HK-2 (cell line): ENCODE measurements around the gene IRX3.

Experiments used
- DNase-seq: peaks from one replicate; pipeline ENCODE4 v3.0.0-alpha.2; 2018; ENCODE audit not compliant: unreplicated experiment

Gene IRX3

GRCh38 chr16:54286366-54287130 lies at the start of gene IRX3:
TSS of gene IRX3 (minus strand) at chr16:54286787. CDS start at chr16:54286050, 737 bp downstream.
- peak; percentile 90 for DNase-seq

- no peak for DNase-seq
Observed at GRCh38 chr16:54335230-54335629, 48.6 kb upstream of the IRX3 start.

GRCh38 chr16:54334208-54334607 lies 47.6 kb upstream of the IRX3 start:
- no peak for DNase-seq

GRCh38 chr16:54331241-54332002 lies 44.8 kb upstream of the IRX3 start:
- no peak for DNase-seq

- DNase-seq = no peak
Observed at GRCh38 chr16:54327609-54328008, 41.0 kb upstream of the IRX3 start.

GRCh38 chr16:54326266-54326662 lies 39.7 kb upstream of the IRX3 start:
- DNase-seq = peak; percentile 20

GRCh38 chr16:54325616-54326265 lies 39.2 kb upstream of the IRX3 start:
- DNase-seq = no peak

GRCh38 chr16:54324716-54325115 lies 38.1 kb upstream of the IRX3 start:
- no peak for DNase-seq

- DNase-seq = no peak
Observed at GRCh38 chr16:54320697-54321340, 34.2 kb upstream of the IRX3 start.

GRCh38 chr16:54318941-54319340 lies 32.4 kb upstream of the IRX3 start:
- no peak for DNase-seq

- DNase-seq = no peak
Observed at GRCh38 chr16:54317101-54317611, 30.6 kb upstream of the IRX3 start.

- no peak for DNase-seq
Observed at GRCh38 chr16:54316095-54316889, 29.7 kb upstream of the IRX3 start.

GRCh38 chr16:54313789-54314188 lies 27.2 kb upstream of the IRX3 start:
- DNase-seq = no peak

GRCh38 chr16:54312502-54312991 lies 26.0 kb upstream of the IRX3 start:
- no peak for DNase-seq

- no peak for DNase-seq
Observed at GRCh38 chr16:54309341-54309740, 22.8 kb upstream of the IRX3 start.

- DNase-seq = no peak
Observed at GRCh38 chr16:54305080-54305479, 18.5 kb upstream of the IRX3 start.

- no peak for DNase-seq
Observed at GRCh38 chr16:54303613-54304012, 17.0 kb upstream of the IRX3 start.

- DNase-seq = no peak
Observed at GRCh38 chr16:54297154-54297553, 10.6 kb upstream of the IRX3 start.

- DNase-seq = no peak
Observed at GRCh38 chr16:54296543-54296942, 10.0 kb upstream of the IRX3 start.

- DNase-seq = no peak
Observed at GRCh38 chr16:54291656-54292487, 5.3 kb upstream of the IRX3 start.
